Measurements from ENCODE around the gene C2orf68. TPM values are rescaled to one million over a fixed set of nuclear protein-coding genes. Genes with fewer than 3 reads are reported as not detected.

The C2orf68 gene
- total RNA-seq, 1 experiment from 2014 or later = 69.6 TPM

DNA sequence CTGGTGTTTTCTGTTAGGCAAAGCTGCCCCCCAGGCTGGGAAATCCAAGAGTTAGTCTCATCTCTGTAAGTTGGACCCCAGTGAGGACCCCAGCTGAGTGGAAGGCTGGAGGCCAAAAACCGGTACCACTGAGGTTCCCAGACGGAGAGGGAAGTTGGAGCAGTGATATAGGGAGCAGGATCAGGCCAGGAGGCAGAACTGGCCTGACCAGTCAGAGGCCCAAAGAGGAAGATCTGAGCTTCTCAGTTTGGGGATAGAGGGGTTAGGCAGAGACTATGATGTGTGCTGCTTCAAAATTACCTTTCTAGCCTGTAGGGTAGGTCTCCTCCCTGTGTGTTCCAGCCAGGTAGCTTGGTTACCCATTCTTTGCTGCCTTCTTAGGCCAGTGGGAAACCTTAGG is 20.9 kb downstream of the C2orf68 start:
- POLR2A ChIA-PET = interaction anchor here (1.0 kb wide), 2 partner anchors 9 to 14 kb away, joined by 3 to 9 read pairs; partner anchors contain the start of gene VAMP8
- DNase-seq (ENCODE audit: low spot score) (no peak), ATAC-seq (no peak)
- TF ChIP-seq TCF7 (CRISPR knock-in tag; IDR thresholded peaks at IDR 0.05; ENCODE audit: low read depth) = no peak
- TF ChIP-seq NFYB (CRISPR knock-in tag; conservative IDR thresholded peaks at IDR 0.05; ENCODE audit: low read depth) = no peak
- TF ChIP-seq, protein P1, sequence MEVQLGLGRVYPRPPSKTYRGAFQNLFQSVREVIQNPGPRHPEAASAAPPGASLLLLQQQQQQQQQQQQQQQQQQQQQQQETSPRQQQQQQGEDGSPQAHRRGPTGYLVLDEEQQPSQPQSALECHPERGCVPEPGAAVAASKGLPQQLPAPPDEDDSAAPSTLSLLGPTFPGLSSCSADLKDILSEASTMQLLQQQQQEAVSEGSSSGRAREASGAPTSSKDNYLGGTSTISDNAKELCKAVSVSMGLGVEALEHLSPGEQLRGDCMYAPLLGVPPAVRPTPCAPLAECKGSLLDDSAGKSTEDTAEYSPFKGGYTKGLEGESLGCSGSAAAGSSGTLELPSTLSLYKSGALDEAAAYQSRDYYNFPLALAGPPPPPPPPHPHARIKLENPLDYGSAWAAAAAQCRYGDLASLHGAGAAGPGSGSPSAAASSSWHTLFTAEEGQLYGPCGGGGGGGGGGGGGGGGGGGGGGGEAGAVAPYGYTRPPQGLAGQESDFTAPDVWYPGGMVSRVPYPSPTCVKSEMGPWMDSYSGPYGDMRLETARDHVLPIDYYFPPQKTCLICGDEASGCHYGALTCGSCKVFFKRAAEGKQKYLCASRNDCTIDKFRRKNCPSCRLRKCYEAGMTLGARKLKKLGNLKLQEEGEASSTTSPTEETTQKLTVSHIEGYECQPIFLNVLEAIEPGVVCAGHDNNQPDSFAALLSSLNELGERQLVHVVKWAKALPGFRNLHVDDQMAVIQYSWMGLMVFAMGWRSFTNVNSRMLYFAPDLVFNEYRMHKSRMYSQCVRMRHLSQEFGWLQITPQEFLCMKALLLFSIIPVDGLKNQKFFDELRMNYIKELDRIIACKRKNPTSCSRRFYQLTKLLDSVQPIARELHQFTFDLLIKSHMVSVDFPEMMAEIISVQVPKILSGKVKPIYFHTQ (CRISPR knock-in tag; IDR thresholded peaks at IDR 0.05) = no peak
- TF ChIP-seq ATF1 (CRISPR knock-in tag; IDR thresholded peaks at IDR 0.05) = no peak
- Mint-ChIP-seq H3K4me3 (no peak overlapping the region), H3K27me3 (ENCODE audit: low read depth) (peaks cover 17% of the 10 kb centered on the region), H3K36me3 (peaks cover 2% of the 10 kb centered on the region; the same call in 1 of the 2 replicates), H3K4me1 (peaks cover 14% of the 10 kb centered on the region), H3K27ac (no peak overlapping the region), H3K9me3 (no peaks in the 10 kb centered on the region)
- CTCF ChIA-PET = interaction anchor here (0.5 to 0.8 kb wide), 2 partner anchors 25 to 39 kb away, joined by 3 to 5 read pairs; no protein-coding TSS in a partner anchor

DNA sequence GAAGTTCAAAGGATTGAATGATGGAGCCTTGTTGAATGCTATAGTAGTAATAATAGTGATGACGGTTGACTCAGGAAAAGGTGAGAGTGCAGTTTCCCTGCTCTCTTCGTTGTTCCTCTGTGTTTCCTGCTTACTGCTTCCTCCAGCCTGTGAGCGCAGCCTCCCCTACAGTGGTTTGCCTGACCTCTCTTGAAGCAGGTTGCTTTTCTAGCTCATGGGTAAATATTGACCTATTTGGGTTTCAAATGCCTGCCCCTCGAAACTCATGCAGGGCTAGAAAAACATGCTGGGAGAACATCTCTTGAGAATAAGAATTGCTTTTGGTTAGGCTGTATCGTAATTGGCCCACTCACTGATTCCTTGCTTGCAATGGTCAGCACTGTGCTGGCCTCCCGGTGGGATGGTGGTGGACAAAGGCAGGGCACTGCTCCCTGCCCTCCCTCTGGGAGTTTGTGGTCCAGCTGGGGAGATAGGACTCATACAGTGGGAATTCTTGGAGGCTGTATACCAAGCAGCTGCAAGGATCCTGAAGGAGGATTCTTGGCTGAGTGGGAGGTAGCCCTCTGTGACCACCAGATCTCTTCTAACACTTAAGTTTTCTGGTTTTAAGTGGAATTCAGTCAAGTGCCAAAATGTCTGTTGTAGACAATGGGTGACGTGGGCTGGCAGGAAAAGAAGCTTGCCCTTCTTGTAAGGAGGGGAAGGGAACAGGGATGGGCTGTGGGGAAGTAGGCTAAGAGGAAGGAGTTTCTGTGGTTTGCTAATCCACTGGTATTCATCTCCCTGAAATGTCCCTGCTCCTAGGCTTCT is 21.7 kb downstream of the C2orf68 start:
- Mint-ChIP-seq H3K27ac (no peak overlapping the region), H3K36me3 (no peaks in the 10 kb centered on the region)
- ATAC-seq = no peak

DNA sequence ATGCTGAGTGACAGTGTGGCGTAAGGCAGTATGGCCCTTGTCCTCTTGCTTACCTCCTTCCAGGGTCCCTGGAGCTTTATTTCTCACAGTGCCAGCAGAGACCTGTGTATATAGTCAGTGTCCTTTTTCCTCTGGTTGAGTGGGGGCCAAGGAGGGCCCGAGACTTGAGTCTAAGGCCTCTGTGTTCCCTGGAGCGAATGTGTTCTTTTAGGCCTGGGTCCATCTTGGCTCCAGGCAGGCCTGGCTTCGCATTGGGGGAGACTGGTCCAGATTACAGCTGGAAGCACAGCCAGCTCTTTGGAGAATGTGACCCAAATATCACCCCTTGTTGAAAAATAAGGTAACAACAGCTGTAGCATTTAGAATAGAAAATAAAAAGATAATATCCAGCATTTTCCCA is 22.7 kb downstream of the C2orf68 start:
- ATAC-seq (no peak), DNase-seq (ENCODE audit: low spot score) (no peak)
- Mint-ChIP-seq H3K4me3 (no peak overlapping the region), H3K4me1 (peaks cover 13% of the 10 kb centered on the region), H3K9me3 (no peaks in the 10 kb centered on the region), H3K27me3 (ENCODE audit: low read depth) (peaks cover 33% of the 10 kb centered on the region), H3K36me3 (no peaks in the 10 kb centered on the region), H3K27ac (no peak overlapping the region)
- POLR2A ChIA-PET = no interaction called here
- TF ChIP-seq TEAD4 (CRISPR knock-in tag; IDR thresholded peaks at IDR 0.05) (no peak), GRHL2 (CRISPR knock-in tag; IDR thresholded peaks at IDR 0.05; ENCODE audit: insufficient replicate concordance, severe bottlenecking) (no peak)
- CTCF ChIA-PET = no interaction called here

More for the DNA sequence above, 21.7 kb downstream of the C2orf68 start:
- no peak for DNase-seq (ENCODE audit: low spot score)
- Mint-ChIP-seq H3K4me3 (no peak overlapping the region), H3K4me1 (peaks cover 16% of the 10 kb centered on the region), H3K27me3 (ENCODE audit: low read depth) (peaks cover 25% of the 10 kb centered on the region), H3K9me3 (no peaks in the 10 kb centered on the region)
- ChIA-PET CTCF (no interaction called here), POLR2A (interaction anchor here (1.0 kb wide), 2 partner anchors 10 to 13 kb away, joined by 3 to 9 read pairs; partner anchors contain the start of gene VAMP8)
- TF ChIP-seq, protein P2, sequence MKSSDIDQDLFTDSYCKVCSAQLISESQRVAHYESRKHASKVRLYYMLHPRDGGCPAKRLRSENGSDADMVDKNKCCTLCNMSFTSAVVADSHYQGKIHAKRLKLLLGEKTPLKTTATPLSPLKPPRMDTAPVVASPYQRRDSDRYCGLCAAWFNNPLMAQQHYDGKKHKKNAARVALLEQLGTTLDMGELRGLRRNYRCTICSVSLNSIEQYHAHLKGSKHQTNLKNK (CRISPR knock-in tag; IDR thresholded peaks at IDR 0.05) = no peak

DNA sequence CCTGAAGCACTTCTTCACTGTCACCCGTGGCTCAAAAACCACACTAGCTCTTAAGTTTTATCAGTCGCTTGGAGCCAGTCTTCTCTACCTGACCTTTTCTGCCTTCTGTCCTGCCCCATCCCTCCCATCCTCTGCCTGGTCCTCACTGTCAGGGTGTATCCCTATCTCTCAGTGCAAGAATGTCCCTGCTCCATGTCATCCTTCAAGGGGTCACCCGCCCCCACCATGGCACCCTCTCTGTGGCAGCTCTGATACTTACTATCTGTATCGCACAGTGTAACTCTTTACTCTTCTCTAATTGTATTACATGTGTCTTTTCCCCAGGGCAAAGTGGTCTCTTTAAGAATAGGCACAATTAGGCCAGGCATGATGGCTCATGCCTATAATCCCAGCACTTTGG is 23.2 kb downstream of the C2orf68 start:
- Mint-ChIP-seq H3K36me3 (no peaks in the 10 kb centered on the region), H3K4me1 (peaks cover 11% of the 10 kb centered on the region), H3K4me3 (no peak overlapping the region), H3K9me3 (no peaks in the 10 kb centered on the region), H3K27me3 (ENCODE audit: low read depth) (peaks cover 38% of the 10 kb centered on the region), H3K27ac (no peak overlapping the region)
- ATAC-seq (no peak), DNase-seq (ENCODE audit: low spot score) (no peak)
- CTCF ChIA-PET = no interaction called here
- POLR2A ChIA-PET = interaction anchor here (0.6 kb wide), 1 partner anchor 17 kb away, joined by 3 read pairs; no protein-coding TSS in a partner anchor
- TF ChIP-seq OVOL2 (CRISPR knock-in tag; IDR thresholded peaks at IDR 0.05; ENCODE audit: borderline replicate concordance) = no peak
- TF ChIP-seq, protein P3, sequence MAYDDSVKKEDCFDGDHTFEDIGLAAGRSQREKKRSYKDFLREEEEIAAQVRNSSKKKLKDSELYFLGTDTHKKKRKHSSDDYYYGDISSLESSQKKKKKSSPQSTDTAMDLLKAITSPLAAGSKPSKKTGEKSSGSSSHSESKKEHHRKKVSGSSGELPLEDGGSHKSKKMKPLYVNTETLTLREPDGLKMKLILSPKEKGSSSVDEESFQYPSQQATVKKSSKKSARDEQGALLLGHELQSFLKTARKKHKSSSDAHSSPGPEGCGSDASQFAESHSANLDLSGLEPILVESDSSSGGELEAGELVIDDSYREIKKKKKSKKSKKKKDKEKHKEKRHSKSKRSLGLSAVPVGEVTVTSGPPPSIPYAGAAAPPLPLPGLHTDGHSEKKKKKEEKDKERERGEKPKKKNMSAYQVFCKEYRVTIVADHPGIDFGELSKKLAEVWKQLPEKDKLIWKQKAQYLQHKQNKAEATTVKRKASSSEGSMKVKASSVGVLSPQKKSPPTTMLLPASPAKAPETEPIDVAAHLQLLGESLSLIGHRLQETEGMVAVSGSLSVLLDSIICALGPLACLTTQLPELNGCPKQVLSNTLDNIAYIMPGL (CRISPR knock-in tag; IDR thresholded peaks at IDR 0.05) = no peak
- TF ChIP-seq TP53 (CRISPR knock-in tag; IDR thresholded peaks at IDR 0.05) = no peak
- no peak for TF ChIP-seq SP1 (CRISPR knock-in tag; conservative IDR thresholded peaks at IDR 0.05)
- TF ChIP-seq, protein P4, sequence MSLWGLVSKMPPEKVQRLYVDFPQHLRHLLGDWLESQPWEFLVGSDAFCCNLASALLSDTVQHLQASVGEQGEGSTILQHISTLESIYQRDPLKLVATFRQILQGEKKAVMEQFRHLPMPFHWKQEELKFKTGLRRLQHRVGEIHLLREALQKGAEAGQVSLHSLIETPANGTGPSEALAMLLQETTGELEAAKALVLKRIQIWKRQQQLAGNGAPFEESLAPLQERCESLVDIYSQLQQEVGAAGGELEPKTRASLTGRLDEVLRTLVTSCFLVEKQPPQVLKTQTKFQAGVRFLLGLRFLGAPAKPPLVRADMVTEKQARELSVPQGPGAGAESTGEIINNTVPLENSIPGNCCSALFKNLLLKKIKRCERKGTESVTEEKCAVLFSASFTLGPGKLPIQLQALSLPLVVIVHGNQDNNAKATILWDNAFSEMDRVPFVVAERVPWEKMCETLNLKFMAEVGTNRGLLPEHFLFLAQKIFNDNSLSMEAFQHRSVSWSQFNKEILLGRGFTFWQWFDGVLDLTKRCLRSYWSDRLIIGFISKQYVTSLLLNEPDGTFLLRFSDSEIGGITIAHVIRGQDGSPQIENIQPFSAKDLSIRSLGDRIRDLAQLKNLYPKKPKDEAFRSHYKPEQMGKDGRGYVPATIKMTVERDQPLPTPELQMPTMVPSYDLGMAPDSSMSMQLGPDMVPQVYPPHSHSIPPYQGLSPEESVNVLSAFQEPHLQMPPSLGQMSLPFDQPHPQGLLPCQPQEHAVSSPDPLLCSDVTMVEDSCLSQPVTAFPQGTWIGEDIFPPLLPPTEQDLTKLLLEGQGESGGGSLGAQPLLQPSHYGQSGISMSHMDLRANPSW (CRISPR knock-in tag; conservative IDR thresholded peaks at IDR 0.05; ENCODE audit: low read depth) = no peak
- TF ChIP-seq NFYB (CRISPR knock-in tag; conservative IDR thresholded peaks at IDR 0.05; ENCODE audit: low read depth) = no peak
- no peak for TF ChIP-seq ATF1 (CRISPR knock-in tag; IDR thresholded peaks at IDR 0.05)
- TF ChIP-seq, protein P5, sequence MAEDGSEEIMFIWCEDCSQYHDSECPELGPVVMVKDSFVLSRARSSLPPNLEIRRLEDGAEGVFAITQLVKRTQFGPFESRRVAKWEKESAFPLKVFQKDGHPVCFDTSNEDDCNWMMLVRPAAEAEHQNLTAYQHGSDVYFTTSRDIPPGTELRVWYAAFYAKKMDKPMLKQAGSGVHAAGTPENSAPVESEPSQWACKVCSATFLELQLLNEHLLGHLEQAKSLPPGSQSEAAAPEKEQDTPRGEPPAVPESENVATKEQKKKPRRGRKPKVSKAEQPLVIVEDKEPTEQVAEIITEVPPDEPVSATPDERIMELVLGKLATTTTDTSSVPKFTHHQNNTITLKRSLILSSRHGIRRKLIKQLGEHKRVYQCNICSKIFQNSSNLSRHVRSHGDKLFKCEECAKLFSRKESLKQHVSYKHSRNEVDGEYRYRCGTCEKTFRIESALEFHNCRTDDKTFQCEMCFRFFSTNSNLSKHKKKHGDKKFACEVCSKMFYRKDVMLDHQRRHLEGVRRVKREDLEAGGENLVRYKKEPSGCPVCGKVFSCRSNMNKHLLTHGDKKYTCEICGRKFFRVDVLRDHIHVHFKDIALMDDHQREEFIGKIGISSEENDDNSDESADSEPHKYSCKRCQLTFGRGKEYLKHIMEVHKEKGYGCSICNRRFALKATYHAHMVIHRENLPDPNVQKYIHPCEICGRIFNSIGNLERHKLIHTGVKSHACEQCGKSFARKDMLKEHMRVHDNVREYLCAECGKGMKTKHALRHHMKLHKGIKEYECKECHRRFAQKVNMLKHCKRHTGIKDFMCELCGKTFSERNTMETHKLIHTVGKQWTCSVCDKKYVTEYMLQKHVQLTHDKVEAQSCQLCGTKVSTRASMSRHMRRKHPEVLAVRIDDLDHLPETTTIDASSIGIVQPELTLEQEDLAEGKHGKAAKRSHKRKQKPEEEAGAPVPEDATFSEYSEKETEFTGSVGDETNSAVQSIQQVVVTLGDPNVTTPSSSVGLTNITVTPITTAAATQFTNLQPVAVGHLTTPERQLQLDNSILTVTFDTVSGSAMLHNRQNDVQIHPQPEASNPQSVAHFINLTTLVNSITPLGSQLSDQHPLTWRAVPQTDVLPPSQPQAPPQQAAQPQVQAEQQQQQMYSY (CRISPR knock-in tag; IDR thresholded peaks at IDR 0.05) = no peak
- no peak for TF ChIP-seq ZNF138 (CRISPR knock-in tag; conservative IDR thresholded peaks at IDR 0.05)

Measured in WTC11 (cell line).